NT2/D1 (cell line): ENCODE measurements around the gene GSPT1.
"Not testable (repeated sequence)": the region's sequence is repeated elsewhere in the genome, so short reads cannot be mapped to it uniquely, and the experiment has no call there.

ENCODE experiments used
- SUZ12 ChIP-seq: IDR thresholded peaks from 2 replicates; pipeline ENCODE4 v1.6.1; 2011; ENCODE audit not compliant: insufficient read length, insufficient read depth; ENCODE audit errors: extremely low read depth
- YY1 ChIP-seq: IDR thresholded peaks from 2 replicates; pipeline ENCODE4 v1.6.1; 2011; ENCODE audit not compliant: insufficient read length, insufficient read depth
- ZNF274 ChIP-seq: IDR thresholded peaks from 2 replicates; pipeline ENCODE4 v1.6.1; 2011; ENCODE audit warnings: mild to moderate bottlenecking, low read depth, low read length

DNA sequence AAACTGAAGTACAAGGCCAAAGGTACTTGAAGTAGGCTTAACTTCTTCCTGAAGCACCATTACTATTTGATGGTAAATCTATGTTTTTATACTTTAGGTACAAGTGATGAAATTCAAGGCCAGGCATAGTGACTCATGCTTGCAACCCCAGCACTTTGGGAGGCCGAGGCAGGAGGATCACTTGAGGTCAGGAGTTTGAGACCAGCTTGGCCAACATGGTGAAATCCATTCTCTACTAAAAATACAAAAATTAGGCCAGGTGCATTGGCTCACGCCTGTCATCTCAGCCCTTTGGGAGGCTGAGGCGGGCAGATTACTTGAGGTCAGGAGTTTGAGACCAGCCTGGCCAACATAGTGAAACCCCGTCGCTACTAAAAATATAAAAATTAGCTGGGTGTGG is 92.1 kb downstream of the GSPT1 start:
- TF ChIP-seq YY1, SUZ12, ZNF274: not testable (repeated sequence)
